AG10803 (cell line): ENCODE measurements around the gene SMYD3.

Source experiments
- DNase-seq: peaks from one replicate; pipeline ENCODE4 v3.0.0; 2010; ENCODE audit warnings: low read depth
- H3K4me3 ChIP-seq: 2 replicates; pipeline ENCODE4 v1.5.1; 2011; ENCODE audit warnings: mild to moderate bottlenecking, low read length, control low read depth
- CTCF ChIP-seq: conservative IDR thresholded peaks from 2 replicates; pipeline ENCODE4 v1.5.1; 2011; ENCODE audit warnings: mild to moderate bottlenecking, low read length, control low read depth, inconsistent platforms

SMYD3 gene

GRCh38 chr1:246271516-246271915, 235.6 kb downstream of the SMYD3 start:
- DNase-seq: no peak
- no peak for TF ChIP-seq CTCF
- H3K4me3 ChIP-seq: no peak overlapping the region

GRCh38 chr1:246270236-246270635, 236.8 kb downstream of the SMYD3 start:
- TF ChIP-seq CTCF: no peak
- DNase-seq: no peak
- no peak overlapping the region for H3K4me3 ChIP-seq

- no peak overlapping the region for H3K4me3 ChIP-seq
- no peak for DNase-seq
- no peak for TF ChIP-seq CTCF
Observed at GRCh38 chr1:246269466-246269865, 237.6 kb downstream of the SMYD3 start.

GRCh38 chr1:246267896-246268295, 239.2 kb downstream of the SMYD3 start:
- no peak for DNase-seq
- TF ChIP-seq CTCF: no peak
- no peak overlapping the region for H3K4me3 ChIP-seq

- DNase-seq: no peak
- no peak overlapping the region for H3K4me3 ChIP-seq
- TF ChIP-seq CTCF: no peak
Observed at GRCh38 chr1:246267426-246267825, 239.7 kb downstream of the SMYD3 start.

- DNase-seq: peak; percentile 12
- no peak for TF ChIP-seq CTCF
- no peak overlapping the region for H3K4me3 ChIP-seq
Observed at GRCh38 chr1:246265481-246265880, 241.6 kb downstream of the SMYD3 start.

- no peak for DNase-seq
Observed at GRCh38 chr1:246262281-246262680, 244.8 kb downstream of the SMYD3 start.

More at GRCh38 chr1:246262281-246262680, 244.8 kb downstream of the SMYD3 start:
- no peak overlapping the region for H3K4me3 ChIP-seq
- TF ChIP-seq CTCF: no peak
